Islet of Langerhans (tissue), 1 donor: ENCODE data around the gene MED25.

Experiments used
- FAIRE-seq: peaks from one replicate; lab custom pipeline; 2011; peaks lifted over from hg19 to GRCh38; lab: Jason Lieb, UNC

MED25 gene

GRCh38 chr19:49845414-49845813 is 27.3 kb downstream of the MED25 start:
- FAIRE-seq, result no peak

DNA sequence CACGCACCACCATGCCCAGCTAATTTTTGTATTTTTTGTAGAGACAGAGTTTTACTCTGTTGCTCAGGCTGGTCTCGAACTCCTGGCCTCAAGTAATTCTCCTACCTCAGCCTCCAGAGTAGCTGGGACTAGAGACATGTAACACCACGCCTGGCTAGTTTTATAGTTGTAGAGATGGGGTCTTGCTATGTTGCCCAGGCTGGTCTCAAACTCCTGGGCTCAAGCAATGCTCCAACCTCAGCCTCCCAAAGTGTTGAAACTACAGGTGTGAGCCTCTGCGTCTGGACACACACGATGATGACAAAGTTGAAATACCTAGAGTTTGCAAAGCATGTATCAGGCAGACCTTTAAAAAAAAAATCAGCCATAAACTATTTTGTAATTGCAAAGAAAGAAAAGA is 28.3 kb downstream of the MED25 start:
- no peak for FAIRE-seq

DNA sequence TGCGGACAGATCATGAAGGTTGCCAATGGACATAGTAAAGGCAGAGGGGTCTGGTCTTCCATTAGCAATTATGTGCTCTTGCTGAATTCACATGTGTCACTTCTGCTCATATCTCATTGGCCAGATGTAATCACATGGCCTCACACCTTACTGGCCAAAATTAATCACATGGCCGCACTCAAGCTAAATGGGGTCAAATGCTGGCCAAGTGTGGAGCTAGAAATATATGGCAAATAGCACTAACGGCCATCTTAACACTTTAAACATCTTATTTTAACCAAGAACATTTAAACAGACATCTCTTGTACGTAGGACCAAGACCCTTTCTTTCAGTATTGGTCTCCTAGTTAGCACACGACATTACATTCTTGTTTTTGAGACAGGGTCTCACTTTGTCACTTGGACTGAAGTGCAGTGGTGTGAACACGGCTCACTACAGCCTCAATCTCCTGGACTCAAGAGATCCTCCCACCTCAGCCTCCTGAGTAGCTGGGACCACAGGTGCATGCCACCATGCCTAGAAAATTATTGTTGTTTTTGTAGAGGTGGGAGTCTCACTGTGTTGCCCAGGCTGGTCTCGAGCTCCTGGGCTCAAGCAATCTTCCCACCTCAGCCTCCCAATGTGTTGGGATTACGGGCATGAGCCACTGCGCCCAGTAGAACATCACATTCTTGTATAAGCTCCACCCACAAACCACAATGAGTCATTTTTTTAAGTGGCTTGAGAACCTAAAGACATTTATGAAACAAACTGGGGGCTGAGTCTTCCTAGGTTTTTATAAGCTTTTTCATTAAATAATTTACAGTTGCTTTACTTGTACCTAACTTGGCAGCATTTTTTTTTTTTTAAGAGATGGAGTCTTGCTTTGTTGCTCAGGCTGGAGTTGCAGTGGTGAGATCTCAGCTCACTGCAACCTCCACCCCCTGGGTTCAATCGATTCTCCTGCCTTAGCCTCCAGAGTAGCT is 29.9 kb downstream of the MED25 start:
- FAIRE-seq, result no peak

DNA sequence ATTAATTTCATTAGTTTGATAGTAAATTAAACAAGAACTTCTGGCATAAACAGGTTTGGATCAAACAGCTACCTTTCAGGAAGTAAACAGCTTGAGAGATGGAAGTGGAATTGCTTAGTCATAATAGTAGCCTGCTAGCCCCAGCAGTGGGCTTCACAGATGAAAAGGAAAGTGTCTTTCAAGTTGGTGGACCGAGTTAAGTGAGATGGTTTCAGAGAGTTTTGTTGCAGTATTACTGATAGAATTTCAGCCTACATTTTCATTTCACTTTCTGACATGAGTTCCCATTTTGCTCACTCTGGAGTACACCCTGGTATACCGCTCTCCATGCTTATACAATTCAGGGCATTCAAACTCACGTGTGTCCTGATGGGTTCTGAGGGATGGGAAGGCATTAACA is 30.8 kb downstream of the MED25 start:
- no peak for FAIRE-seq

GRCh38 chr19:49849433-49850220 is 31.5 kb downstream of the MED25 start:
- no peak for FAIRE-seq

DNA sequence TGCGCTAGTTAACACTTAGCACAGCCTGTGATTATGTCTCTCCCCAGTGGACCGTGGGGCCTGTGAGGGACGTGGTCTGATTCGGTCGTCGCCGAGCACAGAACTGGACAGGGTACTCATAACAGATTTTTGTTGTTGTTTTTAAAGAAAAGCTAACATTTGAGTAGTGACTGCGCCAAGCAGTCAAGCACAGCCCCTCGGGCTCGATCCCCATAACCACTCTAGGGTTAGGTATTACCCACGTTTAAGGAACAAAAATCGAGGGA is 32.1 kb downstream of the MED25 start:
- FAIRE-seq, result no peak

DNA sequence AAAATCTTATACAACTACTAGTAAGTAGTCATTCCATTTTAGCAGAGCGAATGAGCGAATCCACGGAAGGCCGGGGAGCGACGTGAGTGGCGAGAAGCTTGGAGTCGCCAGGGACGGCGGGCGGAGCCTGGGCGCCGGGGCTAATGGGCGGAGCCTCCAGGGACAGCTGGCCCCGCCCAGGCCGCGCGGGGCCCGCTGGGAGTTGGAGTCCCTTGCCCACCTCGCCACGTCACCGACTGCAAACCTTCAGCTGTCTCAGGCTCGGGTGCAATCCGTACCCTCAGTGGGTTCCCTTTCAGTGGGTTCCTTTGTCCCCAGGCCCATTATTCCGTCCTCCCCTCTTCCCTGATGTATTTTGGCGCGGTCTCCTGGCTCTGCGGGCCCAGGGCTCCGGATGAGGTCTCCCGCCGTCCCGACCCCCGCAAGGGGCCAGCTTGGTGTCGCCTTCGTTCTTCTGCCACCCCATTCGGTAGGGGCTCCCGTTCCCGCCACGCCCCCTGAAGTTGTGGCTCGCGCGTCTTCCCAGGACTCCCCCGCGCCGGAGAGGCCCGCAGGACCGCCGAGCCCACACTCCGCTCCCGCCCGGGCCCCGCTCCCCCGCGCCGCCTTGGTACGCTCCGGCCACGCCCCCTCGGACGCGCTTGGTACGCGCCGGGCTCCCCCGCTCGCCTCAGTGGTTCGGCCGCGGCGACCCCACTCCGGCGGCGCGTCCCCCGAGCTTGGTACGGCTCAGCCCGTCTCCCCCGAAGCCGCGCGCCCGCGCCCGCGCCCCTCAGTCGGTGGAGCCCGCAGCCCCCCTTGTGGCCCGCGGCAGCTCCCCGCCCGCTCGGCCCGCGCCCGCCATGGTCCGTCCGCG is 32.6 kb downstream of the MED25 start, which contains the start of gene PTOV1:
TSS of gene PTOV1 (plus strand) at position 673 of the 856 bp plus-strand sequence.
- FAIRE-seq, result no peak

DNA sequence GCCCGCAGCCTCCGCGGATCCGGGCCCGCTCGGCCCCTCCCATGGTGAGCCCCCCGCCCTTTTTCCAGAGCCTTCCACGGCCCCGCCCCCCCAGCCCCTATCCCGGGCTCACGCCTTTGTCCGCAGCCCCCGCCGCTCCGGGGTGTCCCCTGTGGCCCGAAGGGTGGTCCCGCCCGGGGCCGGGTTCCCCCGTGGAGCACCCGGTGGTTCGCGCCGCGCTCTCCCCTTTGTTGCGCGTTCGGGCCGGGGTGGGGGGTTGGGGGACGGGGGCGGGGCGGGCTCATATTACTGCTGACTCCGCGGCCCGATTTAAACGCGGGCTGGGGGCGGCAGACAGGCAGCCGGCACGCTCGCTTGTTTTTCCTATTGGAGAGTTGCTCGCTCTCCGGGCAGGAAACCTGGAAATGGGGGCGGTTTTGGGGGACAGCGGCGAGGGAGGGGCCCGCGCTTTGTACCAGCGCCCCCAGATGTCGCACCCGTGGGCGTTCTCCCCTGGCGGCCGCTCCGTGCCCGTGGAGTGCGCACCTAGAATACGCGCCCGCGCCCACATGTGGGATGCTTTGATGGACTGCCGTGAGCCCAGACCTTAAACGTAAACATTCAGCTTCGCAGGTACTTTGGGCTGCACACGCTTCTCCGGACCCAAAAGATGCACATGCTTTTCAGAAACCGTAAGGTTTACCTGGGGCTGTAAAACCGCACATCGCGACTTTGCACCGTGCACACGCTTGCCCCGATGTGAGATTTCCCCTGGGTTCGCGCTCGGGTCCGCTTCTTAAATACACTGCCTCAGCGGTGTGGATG is 33.6 kb downstream of the MED25 start:
- FAIRE-seq, result no peak

- FAIRE-seq, result no peak
These were observed 34.6 kb downstream of the MED25 start for GRCh38 chr19:49852631-49853126.

DNA sequence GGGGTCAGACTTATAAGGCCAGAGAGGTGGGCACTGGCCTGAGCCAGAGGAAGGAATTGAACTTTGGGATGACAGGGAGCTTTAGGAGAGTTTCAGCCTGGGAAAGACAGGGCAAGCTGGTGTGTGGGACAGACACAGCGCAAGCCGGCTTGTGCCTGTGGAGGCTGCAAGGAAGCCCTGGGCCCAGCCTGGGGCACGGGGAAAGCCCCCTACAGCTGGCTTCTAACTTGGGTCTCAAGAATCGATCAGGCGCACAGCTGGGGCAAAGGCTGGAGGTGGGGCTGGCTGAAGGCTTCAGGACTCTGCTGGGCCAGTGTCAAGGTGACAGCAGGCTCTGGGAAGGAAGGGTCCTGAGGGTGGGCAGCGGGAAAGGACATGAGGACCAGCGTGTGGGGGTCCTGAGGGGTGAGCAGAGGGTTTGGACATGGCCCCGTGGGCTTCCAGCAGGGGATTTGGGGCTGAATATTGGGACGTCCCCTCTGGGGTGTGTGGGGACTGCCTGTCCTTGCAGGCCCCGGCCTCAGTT is 35.8 kb downstream of the MED25 start:
- FAIRE-seq, result no peak

DNA sequence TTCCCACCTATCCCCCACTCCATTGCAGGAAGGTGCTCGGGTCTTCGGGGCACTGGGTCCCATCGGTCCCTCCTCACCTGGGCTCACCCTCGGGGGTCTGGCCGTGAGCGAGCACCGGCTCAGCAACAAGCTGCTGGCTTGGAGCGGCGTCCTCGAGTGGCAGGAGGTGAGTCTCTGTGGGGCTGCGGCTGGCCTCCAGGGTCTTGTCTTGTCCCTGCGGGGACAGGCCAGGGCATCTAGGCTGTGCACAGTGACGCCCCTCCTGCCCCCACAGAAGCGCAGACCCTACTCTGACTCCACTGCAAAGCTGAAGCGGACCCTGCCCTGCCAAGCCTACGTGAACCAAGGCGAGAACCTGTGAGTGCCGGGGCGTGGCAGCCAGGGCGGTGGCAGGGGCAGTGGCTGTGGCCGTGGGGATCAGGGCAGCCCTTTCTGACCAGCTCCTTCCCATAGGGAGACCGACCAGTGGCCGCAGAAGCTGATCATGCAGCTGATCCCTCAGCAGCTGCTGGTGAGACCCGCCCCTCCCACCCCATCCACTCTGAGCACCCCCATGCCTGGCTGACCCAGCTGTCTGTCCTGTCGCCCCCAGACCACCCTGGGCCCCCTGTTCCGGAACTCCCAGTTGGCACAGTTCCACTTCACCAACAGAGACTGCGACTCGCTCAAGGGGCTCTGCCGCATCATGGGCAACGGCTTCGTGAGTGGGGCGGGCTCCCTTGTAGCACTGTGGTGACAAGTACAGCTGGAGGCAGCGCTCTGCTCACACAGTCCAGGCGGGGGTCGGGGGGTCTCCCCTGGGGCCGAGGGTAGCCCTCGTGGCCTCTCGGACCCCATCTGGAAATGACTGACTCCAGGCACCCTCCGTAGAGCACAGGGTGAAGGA is 36.5 kb downstream of the MED25 start:
- FAIRE-seq, result no peak

- no peak for FAIRE-seq
These were observed 37.2 kb downstream of the MED25 start for GRCh38 chr19:49855277-49855675.

DNA sequence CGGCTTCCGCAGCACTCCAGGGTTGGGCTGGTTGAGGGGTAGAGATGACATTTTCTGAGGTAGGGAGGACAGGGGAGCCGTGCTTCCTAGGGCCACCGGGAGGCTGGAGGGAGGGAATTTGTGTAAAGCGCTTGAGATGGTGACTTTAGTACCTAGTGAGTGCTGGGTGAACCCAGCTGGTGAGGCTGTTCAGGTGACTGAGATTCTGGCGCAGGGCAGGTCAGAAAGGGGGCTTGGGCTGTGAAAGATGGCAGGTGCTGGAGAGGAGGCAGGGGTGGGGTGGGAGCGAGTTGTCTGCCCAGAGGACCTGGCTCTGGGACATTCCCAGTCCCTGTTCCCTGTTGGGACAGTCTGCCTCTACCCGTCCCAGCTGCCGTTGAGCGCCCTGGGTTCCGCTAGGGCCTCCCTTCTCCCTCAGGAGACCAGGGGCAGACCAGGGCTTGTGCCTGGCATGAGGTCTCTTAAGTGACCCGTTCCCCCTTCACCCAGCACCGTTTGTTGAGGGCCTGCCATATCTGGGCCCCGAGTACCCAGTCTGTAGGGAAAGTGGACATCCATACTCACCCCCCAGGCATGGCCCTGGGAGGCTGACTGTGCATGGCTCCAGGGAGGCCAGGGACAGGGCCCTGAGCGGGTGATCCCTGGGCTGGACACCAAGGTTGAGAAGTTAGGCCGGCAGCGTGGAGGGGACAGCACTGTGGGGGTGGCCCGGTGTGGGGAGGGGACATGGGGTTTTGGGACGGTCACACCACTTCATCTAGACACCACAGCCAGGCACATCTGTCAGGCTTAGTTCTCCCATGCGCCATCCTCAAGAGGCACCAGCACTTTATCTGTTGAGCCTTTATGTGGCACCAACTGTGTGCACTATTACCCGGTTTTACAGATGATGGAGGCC is 37.8 kb downstream of the MED25 start:
- FAIRE-seq, result no peak

- FAIRE-seq, result no peak
These were observed 38.5 kb downstream of the MED25 start for GRCh38 chr19:49856574-49857021.

DNA sequence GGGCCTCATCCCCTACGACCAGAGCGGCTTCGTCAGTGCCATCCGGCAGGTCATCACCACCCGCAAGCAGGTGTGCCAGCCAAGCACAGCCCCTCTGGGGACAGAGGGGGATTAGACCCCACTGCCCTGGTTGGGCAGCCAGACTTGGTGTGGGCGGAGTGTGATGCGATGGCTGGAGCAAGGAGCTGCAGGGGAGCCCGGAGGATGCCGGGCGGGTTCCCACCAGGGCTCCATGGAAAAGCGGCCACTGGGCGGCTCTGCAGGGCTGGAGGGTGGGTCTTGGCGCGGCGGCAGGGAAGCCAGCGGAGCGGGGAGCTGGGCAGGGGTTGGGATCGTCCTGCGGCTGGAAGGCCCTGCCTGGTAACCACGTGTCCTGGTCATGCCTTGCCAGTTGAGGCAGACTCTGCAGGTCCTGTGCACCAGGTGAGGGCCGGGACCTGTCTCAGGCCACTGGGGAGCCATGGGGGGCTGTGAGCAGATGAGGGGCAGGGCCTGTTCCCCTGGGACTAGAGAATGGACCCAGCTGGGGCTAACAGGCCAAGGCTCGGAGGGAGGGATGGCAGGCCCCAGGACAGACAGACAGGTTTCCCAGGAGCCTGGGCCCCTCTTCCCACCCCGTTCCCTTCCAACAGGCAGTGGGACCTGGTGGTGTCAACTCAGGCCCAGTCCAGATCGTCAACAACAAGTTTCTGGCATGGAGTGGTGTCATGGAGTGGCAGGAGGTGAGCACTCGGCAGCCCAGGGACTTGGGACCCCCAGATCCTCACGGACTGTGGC is 39.2 kb downstream of the MED25 start:
- FAIRE-seq, result no peak

DNA sequence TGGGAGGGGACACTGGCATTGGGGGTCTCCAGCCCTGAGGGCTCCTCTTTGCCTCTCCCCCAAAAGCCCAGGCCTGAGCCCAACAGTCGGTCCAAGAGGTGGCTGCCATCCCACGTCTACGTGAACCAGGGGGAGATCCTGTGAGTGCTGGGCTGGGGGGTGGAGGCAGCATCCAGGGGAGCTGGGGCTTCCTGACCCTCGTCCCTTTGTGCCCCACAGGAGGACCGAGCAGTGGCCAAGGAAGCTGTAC is 39.7 kb downstream of the MED25 start:
- no peak for FAIRE-seq

GRCh38 chr19:49858088-49858985 is 40.2 kb downstream of the MED25 start:
- FAIRE-seq, result no peak
